Activated CD4-positive, alpha-beta T cell treated with anti-CD3 and anti-CD28 coated beads for 1 hour (primary cell): ENCODE measurements around the gene DQX1.
A peak's percentile ranks its signal among the peaks of the same experiment; 100 is the strongest.

Experiments
- DNase-seq: peaks from one replicate; pipeline ENCODE4 v3.0.0-alpha.2; 2020

The DQX1 gene

GRCh38 chr2:74531666-74532065, 5.6 kb upstream of the DQX1 start:
- no peak for DNase-seq

- DNase-seq: no peak
Observed at GRCh38 chr2:74530239-74531187, 4.5 kb upstream of the DQX1 start.

- peak; percentile 77 for DNase-seq
Observed at GRCh38 chr2:74529357-74530238, 3.6 kb upstream of the DQX1 start, which contains the start of the genes AUP1 and HTRA2. AUP1 (minus strand) TSS chr2:74529706; CDS start chr2:74529629, 77 bp downstream. HTRA2 (plus strand) TSS chr2:74529933; CDS start chr2:74530007, 74 bp downstream.

- DNase-seq: no peak
Observed at GRCh38 chr2:74528600-74529356, 2.7 kb upstream of the DQX1 start.

GRCh38 chr2:74527741-74528140, 1.7 kb upstream of the DQX1 start:
- DNase-seq: no peak

GRCh38 chr2:74526649-74527230, 709 bp upstream of the DQX1 start:
- no peak for DNase-seq

- DNase-seq: no peak
Observed at GRCh38 chr2:74524955-74525716, 895 bp downstream of the DQX1 start.

- no peak for DNase-seq
Observed at GRCh38 chr2:74524005-74524404, 2.0 kb downstream of the DQX1 start.

- DNase-seq: no peak
Observed at GRCh38 chr2:74522516-74522915, 3.5 kb downstream of the DQX1 start.

GRCh38 chr2:74516650-74517049, 9.4 kb downstream of the DQX1 start:
- no peak for DNase-seq

- DNase-seq: peak; percentile 60
Observed at GRCh38 chr2:74515981-74516633, 9.9 kb downstream of the DQX1 start.

- DNase-seq: no peak
Observed at GRCh38 chr2:74515271-74515980, 10.6 kb downstream of the DQX1 start.

GRCh38 chr2:74514368-74515270, 11.4 kb downstream of the DQX1 start, which contains the start of gene TLX2:
TLX2 (plus strand) TSS chr2:74514450; CDS start chr2:74514807, 357 bp downstream.
- no peak for DNase-seq

GRCh38 chr2:74513605-74514367, 12.2 kb downstream of the DQX1 start:
- DNase-seq: no peak

GRCh38 chr2:74512744-74513604, 13.1 kb downstream of the DQX1 start:
- no peak for DNase-seq

GRCh38 chr2:74511104-74511989, 14.7 kb downstream of the DQX1 start:
- no peak for DNase-seq
